Fibroblast of lung (primary cell): ENCODE results near the gene DUSP9.

ENCODE experiments used
- EZH2 ChIP-seq: IDR thresholded peaks from 2 replicates; pipeline ENCODE4 v1.5.1; 2012; ENCODE audit warnings: low read length, control low read depth, mild to moderate bottlenecking; ENCODE audit errors: missing control alignments
- TF ChIP-seq, protein P1 (sequence below), 2 donors: IDR thresholded peaks in 1 of 2; conservative IDR thresholded peaks in 1 of 2; 1 replicate in 1 of 2; 2 replicates in 1 of 2; pipeline ENCODE4 v1.5.1; 2011 to 2012; ENCODE audit warnings: low read length in 2 of 2, control low read depth in 1 of 2, inconsistent platforms in 1 of 2, low read depth in 1 of 2, mild to moderate bottlenecking in 1 of 2

DNA sequence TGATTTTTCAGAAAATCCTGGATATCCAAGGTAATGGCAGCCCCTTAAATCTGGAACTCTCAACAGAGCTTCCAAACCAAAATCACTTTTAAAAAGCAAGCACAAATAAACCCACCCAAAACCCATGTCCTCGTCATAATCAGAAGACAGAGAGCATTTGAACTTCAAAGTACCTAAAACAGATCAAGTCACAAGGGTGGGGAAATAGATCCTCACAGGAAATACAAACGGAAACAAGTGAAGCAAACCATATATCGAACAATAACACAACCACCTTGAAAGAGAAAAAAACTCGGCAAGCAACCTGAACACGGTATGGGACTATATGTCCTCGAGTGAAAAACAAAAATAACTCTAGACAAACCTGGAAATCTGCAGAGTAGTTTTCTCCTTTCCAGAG, 32.2 kb upstream of the DUSP9 start:
- TF ChIP-seq, protein P1, sequence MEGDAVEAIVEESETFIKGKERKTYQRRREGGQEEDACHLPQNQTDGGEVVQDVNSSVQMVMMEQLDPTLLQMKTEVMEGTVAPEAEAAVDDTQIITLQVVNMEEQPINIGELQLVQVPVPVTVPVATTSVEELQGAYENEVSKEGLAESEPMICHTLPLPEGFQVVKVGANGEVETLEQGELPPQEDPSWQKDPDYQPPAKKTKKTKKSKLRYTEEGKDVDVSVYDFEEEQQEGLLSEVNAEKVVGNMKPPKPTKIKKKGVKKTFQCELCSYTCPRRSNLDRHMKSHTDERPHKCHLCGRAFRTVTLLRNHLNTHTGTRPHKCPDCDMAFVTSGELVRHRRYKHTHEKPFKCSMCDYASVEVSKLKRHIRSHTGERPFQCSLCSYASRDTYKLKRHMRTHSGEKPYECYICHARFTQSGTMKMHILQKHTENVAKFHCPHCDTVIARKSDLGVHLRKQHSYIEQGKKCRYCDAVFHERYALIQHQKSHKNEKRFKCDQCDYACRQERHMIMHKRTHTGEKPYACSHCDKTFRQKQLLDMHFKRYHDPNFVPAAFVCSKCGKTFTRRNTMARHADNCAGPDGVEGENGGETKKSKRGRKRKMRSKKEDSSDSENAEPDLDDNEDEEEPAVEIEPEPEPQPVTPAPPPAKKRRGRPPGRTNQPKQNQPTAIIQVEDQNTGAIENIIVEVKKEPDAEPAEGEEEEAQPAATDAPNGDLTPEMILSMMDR (conservative IDR thresholded peaks at IDR 0.05 in 1 of 2, IDR thresholded peaks at IDR 0.05 in 1 of 2; ENCODE audit: low read depth in 1 of 2, low read length in 2 of 2) = no peak
- TF ChIP-seq EZH2 = no peak
